Aorta (tissue), 5 donors: ENCODE measurements around the gene KLF9. TPM values are rescaled to one million over a fixed set of nuclear protein-coding genes. Genes with fewer than 3 reads are reported as not detected.

Experiments
- ATAC-seq: fragments of 200-7000 bp; cut with Tn5 transposase; one replicate; pipeline ENCODE4 v1.9.1; 2022; ENCODE audit warnings: moderate library complexity; ENCODE audit not compliant: low FRiP score
- DNase-seq, 2 donors: peaks; one replicate each; pipeline ENCODE4 v3.0.0-alpha.2; 2020
- H3K27ac ChIP-seq, 2 donors: one replicate each; pipeline ENCODE4 v1.5.1; 2013; ENCODE audit warnings: low read length in 2 of 2, mild to moderate bottlenecking in 2 of 2, moderate library complexity in 2 of 2, control low read depth in 1 of 2, inconsistent platforms in 1 of 2, low read depth in 1 of 2
- H3K27me3 ChIP-seq, 2 donors: one replicate each; pipeline ENCODE4 v1.6.1; 2013; ENCODE audit warnings: control low read depth in 1 of 2, low read length in 1 of 2, mild to moderate bottlenecking in 1 of 2, moderate library complexity in 1 of 2; ENCODE audit not compliant: insufficient read depth in 2 of 2, control insufficient read depth in 1 of 2
- H3K36me3 ChIP-seq, 2 donors: one replicate each; pipeline ENCODE4 v1.6.1; 2013; ENCODE audit warnings: control low read depth in 1 of 2, low read length in 1 of 2, mild to moderate bottlenecking in 1 of 2; ENCODE audit not compliant: insufficient read depth in 2 of 2, control insufficient read depth in 1 of 2
- H3K4me1 ChIP-seq, 2 donors: one replicate each; pipeline ENCODE4 v1.6.1; 2013; ENCODE audit warnings: low read length in 2 of 2, control low read depth in 1 of 2, mild to moderate bottlenecking in 1 of 2, moderate library complexity in 1 of 2; ENCODE audit not compliant: insufficient read depth in 2 of 2, control insufficient read depth in 1 of 2
- H3K4me3 ChIP-seq, 2 donors: one replicate each; pipeline ENCODE4 v1.5.1; 2013; ENCODE audit warnings: low read length in 2 of 2, control low read depth in 1 of 2, mild to moderate bottlenecking in 1 of 2
- H3K9me3 ChIP-seq: one replicate; pipeline ENCODE4 v1.6.1; 2013; ENCODE audit warnings: mild to moderate bottlenecking, low read length; ENCODE audit not compliant: control insufficient read depth
- WGBS, 2 donors: extraction: QIAGEN DNeasy Blood & Tissue Kit; methylation state at CpG; one replicate each; pipeline ENCODE4 v1.1.7; 2013; 5-methylcytosine and 5-hydroxymethylcytosine counted together
- intact Hi-C, 2 donors: fragments of 100-400 bp; cut with DNase I; formaldehyde crosslinking; loops; one replicate each; pipeline versions ENCODE4 v1.14.2 to v1.15.0; 2022
- polyA plus RNA-seq, 2 donors: library from polyadenylated mRNA; stranded (reverse); fragments of 200-250 nt; gene quantifications; one replicate each; pipeline ENCODE4 v1.2.3, GENCODE V29; 2013
- total RNA-seq, 2 donors: library from RNA; stranded (reverse); fragmentation: NEBNext Ultra II Directional; extraction: Animal tissue kit (Norgen Biotek cat#: 25700); gene quantifications; one replicate each; pipeline ENCODE4 v1.2.1, GENCODE V29; 2021
- donor health status: healthy with polysubstance abuse.
- donor health status: Bipolar disorder and iron deficiency.
- donor health status: DM: no; HTN: no; CAD: no.
- donor health status: DM: no; HTN: no; CAD: no.
- donor health status: DM: yes; HTN: yes; CAD: no.

Gene KLF9
- total and polyA plus RNA-seq, 4 donors, result 31.4 to 122 (median 45.9) TPM

GRCh38 chr9:70392189-70392588 is 22.3 kb downstream of the KLF9 start:
- H3K36me3 ChIP-seq, result peaks cover 0 to 2% of the 10 kb centered on the region in 2 donors
- no peak overlapping the region for H3K27ac ChIP-seq
- H3K27me3 ChIP-seq, result no peaks in the 10 kb centered on the region
- peaks cover 10 to 23% of the 10 kb centered on the region in 2 donors for H3K4me1 ChIP-seq
- WGBS, 2 donors, result 83 to 86% methylated on average over 2 of the region's 2 CpGs
- ATAC-seq (no peak), DNase-seq (no peak)
- H3K9me3 ChIP-seq, result no peaks in the 10 kb centered on the region
- intact Hi-C loops, result loop anchor here in 1 of 2 donors (10.0 kb wide), 1 partner anchor 47 kb away; no protein-coding TSS in a partner anchor
- H3K4me3 ChIP-seq, result no peak overlapping the region

- intact Hi-C loops, result loop anchor here in 1 of 2 donors (10.0 kb wide), 1 partner anchor 46 kb away; no protein-coding TSS in a partner anchor
- peaks cover 0 to 2% of the 10 kb centered on the region in 2 donors for H3K36me3 ChIP-seq
- H3K9me3 ChIP-seq, result no peaks in the 10 kb centered on the region
- DNase-seq (no peak), ATAC-seq (no peak)
- no peak overlapping the region for H3K27ac ChIP-seq
- WGBS, 2 donors, result 90 to 92% methylated on average over 2 of the region's 2 CpGs
- H3K4me1 ChIP-seq, result peaks cover 10 to 23% of the 10 kb centered on the region in 2 donors
- H3K4me3 ChIP-seq, result no peak overlapping the region
- H3K27me3 ChIP-seq, result no peaks in the 10 kb centered on the region
These were observed 23.5 kb downstream of the KLF9 start for GRCh38 chr9:70390933-70391341.

GRCh38 chr9:70389621-70390266 is 24.7 kb downstream of the KLF9 start:
- Histone ChIP-seq H3K27ac (no peak overlapping the region), H3K36me3 (peaks cover 0 to 2% of the 10 kb centered on the region in 2 donors), H3K27me3 (no peaks in the 10 kb centered on the region), H3K4me3 (no peak overlapping the region), H3K4me1 (peaks cover 10 to 23% of the 10 kb centered on the region in 2 donors), H3K9me3 (no peaks in the 10 kb centered on the region)
- DNase-seq (no peak), ATAC-seq (peak; percentile 39)
- intact Hi-C loops, result loop anchor here in 1 of 2 donors (10.0 kb wide), 1 partner anchor 45 kb away; no protein-coding TSS in a partner anchor
- WGBS, 2 donors, result 44 to 47% methylated on average over 10 of the region's 10 CpGs

GRCh38 chr9:70389188-70389587 is 25.3 kb downstream of the KLF9 start:
- ATAC-seq (no peak), DNase-seq (no peak)
- Histone ChIP-seq H3K4me3 (no peak overlapping the region), H3K27ac (no peak overlapping the region), H3K9me3 (no peaks in the 10 kb centered on the region), H3K4me1 (peaks cover 10 to 23% of the 10 kb centered on the region in 2 donors), H3K27me3 (no peaks in the 10 kb centered on the region), H3K36me3 (peaks cover 0 to 2% of the 10 kb centered on the region in 2 donors)
- intact Hi-C loops, result no loop called here
- WGBS, 2 donors, result 56 to 62% methylated on average over 3 of the region's 3 CpGs

GRCh38 chr9:70387663-70388062 is 26.8 kb downstream of the KLF9 start:
- DNase-seq (no peak), ATAC-seq (no peak)
- Histone ChIP-seq H3K27ac (no peak overlapping the region), H3K27me3 (no peaks in the 10 kb centered on the region), H3K9me3 (no peaks in the 10 kb centered on the region), H3K36me3 (peaks cover 0 to 2% of the 10 kb centered on the region in 2 donors), H3K4me3 (no peak overlapping the region), H3K4me1 (peaks cover 5 to 18% of the 10 kb centered on the region in 2 donors)
- 87 to 90% methylated on average over 23 of the region's 23 CpGs for WGBS, 2 donors
- intact Hi-C loops, result no loop called here

- DNase-seq (no peak), ATAC-seq (no peak)
- Histone ChIP-seq H3K27me3 (no peaks in the 10 kb centered on the region), H3K4me1 (peaks cover 2 to 8% of the 10 kb centered on the region in 2 donors), H3K4me3 (no peak overlapping the region), H3K27ac (no peak overlapping the region), H3K36me3 (peaks cover 0 to 2% of the 10 kb centered on the region in 2 donors), H3K9me3 (no peaks in the 10 kb centered on the region)
- intact Hi-C loops, result no loop called here
- whole genome bisulfite sequencing, 2 donors, result 24 to 30% methylated on average over 3 of the region's 3 CpGs
These were observed 29.0 kb downstream of the KLF9 start for GRCh38 chr9:70385426-70385825.

GRCh38 chr9:70382709-70383605 is 31.5 kb downstream of the KLF9 start:
- H3K27me3 ChIP-seq, result no peaks in the 10 kb centered on the region
- WGBS, 2 donors, result 36 to 38% methylated on average over 9 of the region's 9 CpGs
- H3K27ac ChIP-seq, result no peak overlapping the region
- no peaks in the 10 kb centered on the region for H3K9me3 ChIP-seq
- H3K4me1 ChIP-seq, result peaks cover 0 to 2% of the 10 kb centered on the region in 2 donors
- DNase-seq, result no peak
- H3K36me3 ChIP-seq, result peaks cover 0 to 2% of the 10 kb centered on the region in 2 donors
- intact Hi-C loops, result no loop called here
- no peak for ATAC-seq
- H3K4me3 ChIP-seq, result no peak overlapping the region

GRCh38 chr9:70382046-70382708 is 32.3 kb downstream of the KLF9 start:
- H3K9me3 ChIP-seq, result no peaks in the 10 kb centered on the region
- peaks cover 0 to 2% of the 10 kb centered on the region in 2 donors for H3K4me1 ChIP-seq
- no peaks in the 10 kb centered on the region for H3K27me3 ChIP-seq
- H3K4me3 ChIP-seq, result no peak overlapping the region
- DNase-seq (no peak), ATAC-seq (no peak)
- intact Hi-C loops, result no loop called here
- no peaks in the 10 kb centered on the region for H3K36me3 ChIP-seq
- WGBS, 2 donors, result 79 to 83% methylated on average over 6 of the region's 6 CpGs
- no peak overlapping the region for H3K27ac ChIP-seq
